Smooth muscle cell (in vitro differentiated cells): ENCODE measurements around the gene TFB1M. TPM values are rescaled to one million over a fixed set of nuclear protein-coding genes. Genes with fewer than 3 reads are reported as not detected.

Experiments used
- DNase-seq: peaks from one replicate; lab custom pipeline; 2025; ENCODE audit not compliant: unreplicated experiment; lab: John Stamatoyannopoulos, UW
- H2AFZ ChIP-seq: fragments of 200-600 bp; sonication (generic); 2 replicates; pipeline ENCODE4 v1.6.0; 2016; ENCODE audit warnings: antibody characterized with exemption, low read depth, mild to moderate bottlenecking
- H3F3A ChIP-seq: fragments of 200-600 bp; sonication (generic); 2 replicates; pipeline ENCODE4 v1.6.0; 2017; ENCODE audit warnings: antibody characterized with exemption, low read depth
- H3K27ac ChIP-seq: fragments of 200-600 bp; sonication (generic); 2 replicates; pipeline ENCODE4 v1.5.1; 2016; ENCODE audit warnings: low read depth, mild to moderate bottlenecking
- H3K27me3 ChIP-seq: fragments of 200-600 bp; sonication (generic); 2 replicates; pipeline ENCODE4 v1.6.1; 2016; ENCODE audit warnings: low read depth, mild to moderate bottlenecking
- H3K36me3 ChIP-seq: fragments of 200-600 bp; sonication (generic); 2 replicates; pipeline ENCODE4 v1.5.1; 2016; ENCODE audit warnings: low read depth
- H3K4me1 ChIP-seq: fragments of 200-600 bp; sonication (generic); 2 replicates; pipeline ENCODE4 v1.5.1; 2016; ENCODE audit warnings: low read depth
- H3K4me2 ChIP-seq: fragments of 200-600 bp; sonication (generic); 2 replicates; pipeline ENCODE4 v1.6.0; 2016; ENCODE audit warnings: mild to moderate bottlenecking
- H3K4me3 ChIP-seq: fragments of 200-600 bp; sonication (generic); 2 replicates; pipeline ENCODE4 v1.5.1; 2016; ENCODE audit warnings: mild to moderate bottlenecking
- H3K79me2 ChIP-seq: fragments of 200-600 bp; sonication (generic); 2 replicates; pipeline ENCODE4 v1.6.0; 2016; ENCODE audit warnings: low read depth, mild to moderate bottlenecking
- H3K9ac ChIP-seq: fragments of 200-600 bp; sonication (generic); 2 replicates; pipeline ENCODE4 v1.6.0; 2016; ENCODE audit warnings: low read depth
- H3K9me3 ChIP-seq: fragments of 200-600 bp; sonication (generic); replicated peaks from 2 replicates; pipeline ENCODE4 v1.5.1; 2016; ENCODE audit warnings: low read depth
- H4K20me1 ChIP-seq: fragments of 200-600 bp; sonication (generic); 2 replicates; pipeline ENCODE4 v1.6.0; 2016; ENCODE audit warnings: low read depth
- CTCF ChIP-seq: fragments of 200-600 bp; sonication (generic); IDR thresholded peaks from 2 replicates; pipeline ENCODE4 v1.5.1; 2017; ENCODE audit warnings: borderline replicate concordance, mild to moderate bottlenecking, antibody characterized with exemption; ENCODE audit not compliant: insufficient read depth, poor library complexity, severe bottlenecking
- WGBS: methylation state at CpG from one replicate; pipeline ENCODE4 v1.1.7; 2016; ENCODE audit warnings: low lambda C conversion rate; 5-methylcytosine and 5-hydroxymethylcytosine counted together
- polyA plus RNA-seq: library from polyadenylated mRNA; unstranded; fragments of >200 nt; fragmentation: Nextera tagmentation; extraction: Ambion mirVana; gene quantifications from 2 replicates; pipeline ENCODE4 v1.2.1, GENCODE V29; 2016
- total RNA-seq: library from RNA; depleted of rRNA; stranded (reverse); fragments of >200 nt; gene quantifications from 2 replicates; pipeline ENCODE4 v1.2.3, GENCODE V29; 2014

Gene TFB1M
- total and polyA plus RNA-seq, 2 experiments from 2014 or later: 12.1 to 16.9 TPM

DNA sequence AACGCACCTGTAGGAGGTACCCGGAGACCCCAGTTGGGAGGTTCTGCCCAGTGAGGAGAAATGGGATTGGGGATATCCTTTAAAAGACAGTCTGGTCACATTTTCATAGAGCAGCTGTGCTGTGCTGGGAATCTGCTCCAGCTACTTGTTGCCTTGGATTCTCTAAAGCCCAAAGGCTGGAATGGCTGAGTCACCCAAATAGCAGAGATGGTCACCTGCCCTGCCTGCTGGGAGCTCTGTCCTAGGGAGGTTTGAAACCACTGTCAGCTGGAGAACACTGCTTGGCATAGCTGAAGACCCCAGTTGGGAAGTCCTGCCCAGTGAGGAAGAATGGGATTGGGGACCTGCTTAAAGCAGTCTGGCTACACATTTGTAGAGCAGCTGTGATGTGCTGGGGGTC is 34.8 kb upstream of the TFB1M start:
- Histone ChIP-seq H3K27me3 (no peaks in the 10 kb centered on the region), H4K20me1 (no peaks in the 10 kb centered on the region), H3K36me3 (no peaks in the 10 kb centered on the region), H3K4me3 (no peak overlapping the region), H3K9ac (no peak overlapping the region), H3K4me1 (no peaks in the 10 kb centered on the region), H2AFZ (no peak overlapping the region), H3F3A (no peaks in the 10 kb centered on the region), H3K4me2 (no peak overlapping the region), H3K9me3 (peaks cover 4% of the 10 kb centered on the region), H3K79me2 (no peaks in the 10 kb centered on the region), H3K27ac (no peak overlapping the region)
- no peak for TF ChIP-seq CTCF
- no peak for DNase-seq
- WGBS: 89% methylated on average over 2 of the region's 2 CpGs

- no peak for TF ChIP-seq CTCF
- H3K27ac ChIP-seq: no peak overlapping the region
- no peaks in the 10 kb centered on the region for H4K20me1 ChIP-seq
- no peaks in the 10 kb centered on the region for H3K36me3 ChIP-seq
- 80% methylated on average over 1 of the region's 1 CpG for WGBS
- H3K4me1 ChIP-seq: no peaks in the 10 kb centered on the region
- peaks cover 4% of the 10 kb centered on the region for H3K9me3 ChIP-seq
- no peak for DNase-seq
- H2AFZ ChIP-seq: no peak overlapping the region
- no peaks in the 10 kb centered on the region for H3K27me3 ChIP-seq
- H3K4me3 ChIP-seq: no peak overlapping the region
- no peaks in the 10 kb centered on the region for H3K79me2 ChIP-seq
- no peaks in the 10 kb centered on the region for H3F3A ChIP-seq
- H3K9ac ChIP-seq: no peak overlapping the region
- no peak overlapping the region for H3K4me2 ChIP-seq
Measured at GRCh38 chr6:155347800-155348199, 33.5 kb upstream of the TFB1M start.

DNA sequence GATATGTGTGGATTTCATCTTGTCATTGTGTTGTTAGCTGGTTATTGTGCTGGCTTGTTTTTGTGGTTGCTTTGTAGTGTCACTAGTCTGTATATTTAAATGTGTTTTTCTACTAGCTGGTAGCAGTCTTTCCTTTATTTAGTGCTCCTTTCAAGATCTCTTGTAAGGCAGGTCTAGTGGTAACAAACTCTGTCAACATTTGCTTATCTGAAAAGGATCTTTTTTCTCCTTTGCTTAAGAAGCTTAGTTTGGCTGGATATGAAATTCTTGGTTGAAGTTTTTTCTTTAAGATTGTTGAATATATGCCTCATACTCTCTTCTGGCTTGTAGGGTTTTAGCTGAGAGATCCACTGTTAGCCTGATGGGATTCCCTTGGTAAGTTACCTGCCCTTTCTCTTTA is 32.7 kb upstream of the TFB1M start:
- Histone ChIP-seq H3K79me2 (no peaks in the 10 kb centered on the region), H3K4me3 (no peak overlapping the region), H3K9ac (no peak overlapping the region), H3K36me3 (no peaks in the 10 kb centered on the region), H3K27me3 (no peaks in the 10 kb centered on the region), H3K4me2 (no peak overlapping the region), H3K4me1 (no peaks in the 10 kb centered on the region), H3K9me3 (peaks cover 4% of the 10 kb centered on the region), H2AFZ (no peak overlapping the region), H4K20me1 (no peaks in the 10 kb centered on the region), H3K27ac (no peak overlapping the region), H3F3A (no peaks in the 10 kb centered on the region)
- DNase-seq: no peak
- no peak for TF ChIP-seq CTCF

- H2AFZ ChIP-seq: no peak overlapping the region
- H3K4me2 ChIP-seq: no peak overlapping the region
- H3F3A ChIP-seq: no peaks in the 10 kb centered on the region
- no peak overlapping the region for H3K9ac ChIP-seq
- no peaks in the 10 kb centered on the region for H4K20me1 ChIP-seq
- no peak overlapping the region for H3K27ac ChIP-seq
- peaks cover 7% of the 10 kb centered on the region for H3K9me3 ChIP-seq
- 96% methylated on average over 2 of the region's 2 CpGs for WGBS
- peaks cover under 1% of the 10 kb centered on the region for H3K36me3 ChIP-seq
- no peaks in the 10 kb centered on the region for H3K4me1 ChIP-seq
- no peak for DNase-seq
- no peak overlapping the region for H3K4me3 ChIP-seq
- no peak for TF ChIP-seq CTCF
- H3K79me2 ChIP-seq: no peaks in the 10 kb centered on the region
- H3K27me3 ChIP-seq: no peaks in the 10 kb centered on the region
Measured at GRCh38 chr6:155344341-155345006, 30.2 kb upstream of the TFB1M start.
